GM23338 (cell line): ENCODE data around the gene MCMBP.

ENCODE experiments used
- CREB1 ChIP-seq: fragments of 250-450 bp; sonication (Bioruptor Pico); IDR thresholded peaks from 2 replicates; pipeline ENCODE4 v1.5.0; 2020; ENCODE audit warnings: low read depth, mild to moderate bottlenecking, moderate library complexity
- CTCF ChIP-seq, 2 experiments: fragments of 200-600 bp in 1 of 2; sonication (generic) in 1 of 2; conservative IDR thresholded peaks; 2 replicates each; pipeline versions ENCODE4 v1.5.1 to v1.6.1; 2016 to 2017; ENCODE audit warnings: antibody characterized with exemption in 2 of 2, low read depth in 2 of 2, mild to moderate bottlenecking in 2 of 2, moderate library complexity in 1 of 2
- ETS1 ChIP-seq: IDR thresholded peaks from 2 replicates; pipeline ENCODE4 v1.6.1; 2016; ENCODE audit warnings: antibody characterized with exemption
- EZH2 ChIP-seq: fragments of 200-600 bp; sonication (generic); IDR thresholded peaks from one replicate; pipeline ENCODE4 v1.8.0; 2017; ENCODE audit warnings: antibody characterized with exemption, mild to moderate bottlenecking, low read depth; ENCODE audit not compliant: unreplicated experiment
- EZH2phosphoT487 ChIP-seq: fragments of 200-600 bp; sonication (generic); IDR thresholded peaks from one replicate; pipeline ENCODE4 v1.8.1; 2018; ENCODE audit warnings: antibody characterized with exemption; ENCODE audit not compliant: unreplicated experiment
- JUNB ChIP-seq: IDR thresholded peaks from one replicate; pipeline ENCODE4 v1.6.1; 2016; ENCODE audit warnings: antibody characterized with exemption; ENCODE audit not compliant: unreplicated experiment
- NANOG ChIP-seq: IDR thresholded peaks from 2 replicates; pipeline ENCODE4 v1.6.1; 2016; ENCODE audit warnings: antibody characterized with exemption, borderline replicate concordance
- POLR2AphosphoS5 ChIP-seq: IDR thresholded peaks from 2 replicates; pipeline ENCODE4 v1.6.1; 2016; ENCODE audit warnings: antibody characterized with exemption, low read depth
- REST ChIP-seq: IDR thresholded peaks from one replicate; pipeline ENCODE4 v1.6.1; 2018; ENCODE audit warnings: antibody characterized with exemption; ENCODE audit not compliant: unreplicated experiment
- STAT1 ChIP-seq: IDR thresholded peaks from one replicate; pipeline ENCODE4 v1.6.1; 2016; ENCODE audit warnings: antibody characterized with exemption; ENCODE audit not compliant: unreplicated experiment
- ZNF114 ChIP-seq: fragments of 250-450 bp; sonication (Bioruptor Pico); IDR thresholded peaks from 2 replicates; pipeline ENCODE4 v1.5.0; 2020; ENCODE audit warnings: mild to moderate bottlenecking, moderate library complexity
- ZNF331 ChIP-seq: fragments of 250-450 bp; sonication (Bioruptor Pico); IDR thresholded peaks from 2 replicates; pipeline ENCODE4 v1.5.0; 2020; ENCODE audit warnings: low read depth, mild to moderate bottlenecking, moderate library complexity
- ZNF462 ChIP-seq: fragments of 250-450 bp; sonication (Bioruptor Pico); IDR thresholded peaks from 2 replicates; pipeline ENCODE4 v1.5.0; 2020; ENCODE audit warnings: mild to moderate bottlenecking, moderate library complexity

- peak in 1 of 2 experiments; percentile 51; a peak in 2 of 4 replicates for TF ChIP-seq CTCF (conservative IDR thresholded peaks at IDR 0.05; ENCODE audit: low read depth in 2 of 2)
- TF ChIP-seq ETS1: no peak
- TF ChIP-seq STAT1: no peak
- no peak for TF ChIP-seq EZH2
- no peak for TF ChIP-seq EZH2phosphoT487
- no peak for TF ChIP-seq POLR2AphosphoS5
- no peak for TF ChIP-seq CREB1
- no peak for TF ChIP-seq ZNF114 (CRISPR knock-in tag)
- TF ChIP-seq JUNB: no peak
- no peak for TF ChIP-seq REST
- TF ChIP-seq NANOG: no peak
- TF ChIP-seq ZNF331 (CRISPR knock-in tag): no peak
- TF ChIP-seq ZNF462 (CRISPR knock-in tag): no peak
Measured at GRCh38 chr10:119806334-119807130, 66.1 kb downstream of the MCMBP start.
